Immature natural killer cell (primary cell): Measurements from ENCODE around the gene HYAL4. TPM values are rescaled to one million over a fixed set of nuclear protein-coding genes. Genes with fewer than 3 reads are reported as not detected.
A peak's percentile ranks its signal among the peaks of the same experiment; 100 is the strongest.

ENCODE experiments used
- DNase-seq, 3 donors: peaks; one replicate each; pipeline ENCODE4 v3.0.0; 2022; ENCODE audit warnings: mixed read lengths in 1 of 3
- H3K27ac Mint-ChIP-seq, 6 donors: one replicate each; pipeline ENCODE4 v1.8.0; 2020; ENCODE audit warnings: mixed read lengths in 6 of 6, mild to moderate bottlenecking in 5 of 6, inconsistent platforms in 4 of 6, moderate library complexity in 3 of 6
- H3K27me3 Mint-ChIP-seq, 3 donors: one replicate each; pipeline ENCODE4 v1.8.0; 2020 to 2021; ENCODE audit warnings: low read depth in 3 of 3, mild to moderate bottlenecking in 3 of 3, mixed read lengths in 3 of 3, moderate library complexity in 3 of 3, inconsistent platforms in 1 of 3
- H3K36me3 Mint-ChIP-seq, 3 donors: one replicate each; pipeline ENCODE4 v1.8.0; 2020; ENCODE audit warnings: mixed read lengths in 3 of 3, inconsistent platforms in 2 of 3, mild to moderate bottlenecking in 2 of 3
- H3K4me1 Mint-ChIP-seq, 2 donors: one replicate each; pipeline ENCODE4 v1.8.0; 2020; ENCODE audit warnings: inconsistent platforms in 2 of 2, mild to moderate bottlenecking in 2 of 2, mixed read lengths in 2 of 2, moderate library complexity in 1 of 2
- H3K4me3 Mint-ChIP-seq, 5 donors: one replicate each; pipeline ENCODE4 v1.8.0; 2020; ENCODE audit warnings: mild to moderate bottlenecking in 5 of 5, mixed read lengths in 5 of 5, inconsistent platforms in 3 of 5, moderate library complexity in 3 of 5
- H3K9me3 Mint-ChIP-seq, 6 donors: one replicate each; pipeline ENCODE4 v1.8.0; 2020; ENCODE audit warnings: mild to moderate bottlenecking in 6 of 6, mixed read lengths in 6 of 6, inconsistent platforms in 4 of 6, moderate library complexity in 3 of 6
- polyA plus RNA-seq, 3 donors: library from polyadenylated mRNA; unstranded; fragments of 300-500 nt; fragmentation: Illumina TruSeq; gene quantifications; one replicate each; pipeline ENCODE4 v1.2.3, GENCODE V29; 2021

Gene HYAL4
- polyA plus RNA-seq, 3 donors from 2014 or later: not detected

DNA sequence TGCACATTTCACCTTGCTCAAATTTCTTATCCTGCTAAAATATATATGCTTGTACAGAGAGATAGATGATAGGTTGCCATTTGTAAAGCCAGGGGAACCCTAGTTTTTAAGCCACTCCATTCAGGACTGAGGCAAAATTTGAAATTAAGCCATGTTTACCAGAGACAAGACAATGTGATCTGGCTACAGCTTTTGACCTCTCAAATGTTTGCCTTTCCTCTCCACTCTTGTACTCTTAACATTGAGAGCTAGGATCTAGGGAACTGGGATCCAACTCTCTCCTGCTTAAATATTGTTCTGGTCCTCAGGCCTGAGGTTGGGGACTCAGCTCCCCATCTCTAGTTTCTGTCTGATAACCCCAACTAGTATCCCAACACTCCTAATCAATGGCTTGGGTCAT lies 15.9 kb downstream of the HYAL4 start:
- no peaks in the 10 kb centered on the region for H3K36me3 Mint-ChIP-seq
- peaks cover 0 to 6% (median under 1%) of the 10 kb centered on the region in 6 donors for H3K9me3 Mint-ChIP-seq
- no peak for DNase-seq
- H3K4me3 Mint-ChIP-seq: no peak overlapping the region
- H3K27me3 Mint-ChIP-seq: peaks cover 3 to 5% (median 3%) of the 10 kb centered on the region in 3 donors
- H3K27ac Mint-ChIP-seq: no peak overlapping the region
- no peaks in the 10 kb centered on the region for H3K4me1 Mint-ChIP-seq

DNA sequence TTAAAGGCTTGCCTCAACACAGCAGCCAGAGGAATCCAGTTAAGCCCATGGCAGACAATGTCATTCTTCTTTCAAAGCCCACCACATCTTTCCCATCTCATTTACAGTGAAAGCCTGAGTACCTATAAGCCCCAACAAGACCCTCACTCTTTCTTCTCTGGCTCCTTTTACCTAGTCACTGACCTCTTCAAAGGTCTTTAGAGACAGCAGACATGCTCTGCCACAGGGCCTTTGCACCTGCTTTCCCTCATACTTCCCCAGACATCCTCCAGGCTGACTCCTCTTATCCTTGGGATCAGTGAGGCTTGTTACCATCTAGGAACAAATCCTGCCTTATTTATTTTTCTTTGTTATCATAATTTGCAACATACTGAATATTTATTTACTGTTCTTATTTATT lies 17.8 kb downstream of the HYAL4 start:
- no peaks in the 10 kb centered on the region for H3K9me3 Mint-ChIP-seq
- H3K27ac Mint-ChIP-seq: no peak overlapping the region
- H3K36me3 Mint-ChIP-seq: no peaks in the 10 kb centered on the region
- no peaks in the 10 kb centered on the region for H3K4me1 Mint-ChIP-seq
- H3K27me3 Mint-ChIP-seq: peaks cover 1 to 5% (median 3%) of the 10 kb centered on the region in 3 donors
- H3K4me3 Mint-ChIP-seq: no peak overlapping the region
- no peak for DNase-seq

DNA sequence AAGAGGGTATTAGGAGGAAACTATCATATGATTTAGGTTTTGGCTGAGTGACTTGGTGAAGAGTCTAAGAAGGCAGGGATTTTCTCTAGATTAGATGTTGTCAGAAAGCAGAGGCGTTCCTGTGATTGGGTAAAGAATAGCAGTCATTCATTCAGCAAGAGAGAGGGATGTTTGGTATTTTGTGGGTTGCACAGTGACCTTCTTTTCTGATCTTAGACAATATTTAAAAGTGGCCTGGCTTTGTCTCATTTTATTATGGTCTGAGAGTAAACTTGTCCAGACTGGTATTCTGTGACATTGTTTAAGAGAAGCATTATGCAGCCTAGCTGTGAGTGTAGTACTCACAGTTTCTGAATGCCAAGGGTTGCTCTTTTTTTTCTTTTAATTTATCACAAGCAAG lies 18.5 kb downstream of the HYAL4 start:
- H3K27ac Mint-ChIP-seq: no peak overlapping the region

DNA sequence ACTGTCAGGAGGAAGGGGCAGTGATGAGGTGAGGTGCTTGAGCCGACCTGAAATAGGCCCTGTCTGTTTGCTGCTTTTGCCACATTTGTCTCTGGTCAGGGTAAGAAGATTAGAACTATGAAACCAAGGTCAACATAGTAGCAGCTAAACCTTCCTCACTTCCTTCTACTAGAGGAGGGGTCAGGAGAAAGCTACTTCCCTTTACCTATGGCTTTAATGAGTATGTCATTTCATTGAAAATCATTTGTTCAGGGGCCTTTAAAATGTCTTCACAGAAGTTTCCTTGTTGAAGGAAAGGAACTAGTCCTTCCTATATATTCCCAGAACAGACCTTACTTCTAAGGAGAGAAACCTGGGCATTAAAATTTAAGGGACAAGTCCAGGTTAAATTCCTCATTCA lies 19.0 kb downstream of the HYAL4 start:
- Mint-ChIP-seq H3K27me3 (peaks cover 0 to 5% (median 3%) of the 10 kb centered on the region in 3 donors), H3K4me3 (no peak overlapping the region), H3K9me3 (no peaks in the 10 kb centered on the region), H3K4me1 (no peaks in the 10 kb centered on the region), H3K27ac (no peak overlapping the region), H3K36me3 (no peaks in the 10 kb centered on the region)
- no peak for DNase-seq

More for the DNA sequence above, 18.5 kb downstream of the HYAL4 start:
- no peaks in the 10 kb centered on the region for H3K4me1 Mint-ChIP-seq
- no peaks in the 10 kb centered on the region for H3K9me3 Mint-ChIP-seq
- peaks cover 0 to 5% (median 3%) of the 10 kb centered on the region in 3 donors for H3K27me3 Mint-ChIP-seq
- H3K36me3 Mint-ChIP-seq: no peaks in the 10 kb centered on the region
- H3K4me3 Mint-ChIP-seq: no peak overlapping the region
- DNase-seq: no peak

DNA sequence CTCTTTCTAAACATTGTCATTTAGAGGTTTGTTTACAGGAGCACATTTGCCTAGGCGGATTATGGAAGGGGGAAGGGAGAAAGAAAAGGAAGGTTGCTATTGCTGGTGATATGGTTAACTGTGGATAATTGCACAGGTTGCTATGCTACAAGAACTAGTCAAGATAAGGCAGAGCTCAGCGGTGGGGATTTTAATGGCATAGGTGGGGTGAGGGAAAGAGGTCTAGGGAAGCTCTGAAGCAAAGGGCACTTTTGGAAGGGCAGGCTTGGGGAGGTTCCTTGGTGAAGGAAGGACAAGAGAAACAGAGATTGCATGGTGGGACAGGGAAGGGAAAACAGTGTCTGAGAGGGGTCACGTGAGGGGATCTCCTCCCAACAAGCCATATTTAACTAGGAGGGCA lies 19.5 kb downstream of the HYAL4 start:
- Mint-ChIP-seq H3K4me1 (no peaks in the 10 kb centered on the region), H3K9me3 (no peaks in the 10 kb centered on the region), H3K4me3 (no peak overlapping the region), H3K27ac (no peak overlapping the region), H3K36me3 (no peaks in the 10 kb centered on the region), H3K27me3 (peaks cover 0 to 5% (median 3%) of the 10 kb centered on the region in 3 donors)
- DNase-seq: no peak

GRCh38 chr7:123864966-123865365 lies 20.0 kb downstream of the HYAL4 start:
- Mint-ChIP-seq H3K4me3 (no peak overlapping the region), H3K9me3 (no peaks in the 10 kb centered on the region), H3K4me1 (no peaks in the 10 kb centered on the region), H3K27me3 (peaks cover 0 to 5% (median 3%) of the 10 kb centered on the region in 3 donors), H3K36me3 (no peaks in the 10 kb centered on the region), H3K27ac (no peak overlapping the region)
- DNase-seq: no peak

- no peaks in the 10 kb centered on the region for H3K36me3 Mint-ChIP-seq
- no peaks in the 10 kb centered on the region for H3K4me1 Mint-ChIP-seq
- peak; percentile 13 to 38 (median 28) for DNase-seq
- no peak overlapping the region for H3K27ac Mint-ChIP-seq
- peaks cover 0 to 5% (median 3%) of the 10 kb centered on the region in 3 donors for H3K27me3 Mint-ChIP-seq
- H3K9me3 Mint-ChIP-seq: no peaks in the 10 kb centered on the region
- H3K4me3 Mint-ChIP-seq: no peak overlapping the region
Measured at GRCh38 chr7:123865517-123866117, 20.6 kb downstream of the HYAL4 start.

DNA sequence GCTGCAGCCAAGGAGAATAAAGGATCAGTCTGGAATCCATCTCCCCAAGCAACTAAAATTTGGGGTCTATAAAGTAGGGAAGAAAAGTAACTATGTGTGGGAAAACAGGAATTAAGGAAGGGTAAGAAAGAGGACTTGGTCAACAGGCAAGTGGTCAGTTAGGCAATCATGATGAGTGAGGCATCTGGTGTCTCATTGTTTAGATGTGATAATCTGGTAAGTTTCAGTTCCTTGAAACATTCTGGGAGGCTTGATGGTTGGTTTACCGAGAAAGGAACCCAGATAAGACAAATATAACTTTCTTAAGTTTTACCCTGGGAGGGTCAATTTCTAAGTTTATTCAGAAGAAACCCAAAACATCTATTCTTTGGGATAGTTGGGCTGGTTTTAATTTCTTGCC lies 22.3 kb downstream of the HYAL4 start:
- H3K27me3 Mint-ChIP-seq: peaks cover 0 to 5% (median 4%) of the 10 kb centered on the region in 3 donors
- no peak for DNase-seq
- H3K9me3 Mint-ChIP-seq: no peaks in the 10 kb centered on the region
- no peaks in the 10 kb centered on the region for H3K4me1 Mint-ChIP-seq
- H3K4me3 Mint-ChIP-seq: no peak overlapping the region
- no peak overlapping the region for H3K27ac Mint-ChIP-seq
- no peaks in the 10 kb centered on the region for H3K36me3 Mint-ChIP-seq

DNA sequence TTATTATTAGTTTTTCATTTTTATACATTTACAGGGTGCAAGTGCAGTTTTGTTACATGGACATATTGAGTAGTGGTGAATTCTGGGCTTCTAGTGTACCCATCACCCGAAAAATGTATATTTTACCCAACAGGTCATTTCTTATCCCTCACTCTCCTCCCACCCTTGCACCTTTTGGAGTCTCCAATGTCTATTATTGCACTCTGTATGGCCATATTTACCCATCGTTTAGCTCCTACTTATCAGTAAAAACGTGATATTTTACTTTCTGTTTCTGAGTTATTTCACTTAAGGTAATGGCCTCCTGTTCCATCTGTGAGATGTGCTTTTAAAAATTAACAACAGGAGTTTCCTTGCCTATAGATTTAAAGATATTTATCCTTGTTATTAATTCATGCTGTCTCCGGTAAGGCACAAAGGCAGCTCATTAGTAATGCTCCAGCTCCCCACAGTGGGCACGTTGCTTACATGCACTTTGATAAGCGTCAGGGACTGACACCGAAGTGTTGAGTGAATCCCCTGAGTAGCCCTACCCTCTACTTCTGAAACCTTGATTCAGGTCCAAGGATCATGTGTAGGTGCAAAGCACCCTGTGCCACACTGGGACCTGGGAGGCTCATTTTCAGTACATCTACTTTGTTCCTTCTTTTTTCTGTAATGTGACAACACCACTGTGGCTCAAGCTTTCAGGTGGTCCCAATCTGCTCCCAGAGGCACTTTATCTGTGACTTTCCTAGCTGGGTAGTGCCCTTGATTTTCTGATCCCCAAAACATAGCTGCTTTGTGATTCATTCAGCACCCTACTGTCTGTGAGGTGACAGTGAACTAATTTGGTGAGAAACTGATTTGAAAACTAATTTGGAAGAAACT lies 27.3 kb downstream of the HYAL4 start:
- no peaks in the 10 kb centered on the region for H3K9me3 Mint-ChIP-seq
- H3K4me3 Mint-ChIP-seq: no peak overlapping the region
- H3K27me3 Mint-ChIP-seq: peaks cover 0 to 2% (median 1%) of the 10 kb centered on the region in 3 donors
- no peaks in the 10 kb centered on the region for H3K4me1 Mint-ChIP-seq
- peak in 1 of 3 donors; percentile 12 for DNase-seq
- no peak overlapping the region for H3K27ac Mint-ChIP-seq
- no peaks in the 10 kb centered on the region for H3K36me3 Mint-ChIP-seq

- H3K36me3 Mint-ChIP-seq: no peaks in the 10 kb centered on the region
- no peak overlapping the region for H3K4me3 Mint-ChIP-seq
- peaks cover 0 to 2% (median 1%) of the 10 kb centered on the region in 3 donors for H3K27me3 Mint-ChIP-seq
- no peaks in the 10 kb centered on the region for H3K9me3 Mint-ChIP-seq
- no peaks in the 10 kb centered on the region for H3K4me1 Mint-ChIP-seq
- DNase-seq: no peak
- no peak overlapping the region for H3K27ac Mint-ChIP-seq
Measured at GRCh38 chr7:123872908-123873307, 27.9 kb downstream of the HYAL4 start.

DNA sequence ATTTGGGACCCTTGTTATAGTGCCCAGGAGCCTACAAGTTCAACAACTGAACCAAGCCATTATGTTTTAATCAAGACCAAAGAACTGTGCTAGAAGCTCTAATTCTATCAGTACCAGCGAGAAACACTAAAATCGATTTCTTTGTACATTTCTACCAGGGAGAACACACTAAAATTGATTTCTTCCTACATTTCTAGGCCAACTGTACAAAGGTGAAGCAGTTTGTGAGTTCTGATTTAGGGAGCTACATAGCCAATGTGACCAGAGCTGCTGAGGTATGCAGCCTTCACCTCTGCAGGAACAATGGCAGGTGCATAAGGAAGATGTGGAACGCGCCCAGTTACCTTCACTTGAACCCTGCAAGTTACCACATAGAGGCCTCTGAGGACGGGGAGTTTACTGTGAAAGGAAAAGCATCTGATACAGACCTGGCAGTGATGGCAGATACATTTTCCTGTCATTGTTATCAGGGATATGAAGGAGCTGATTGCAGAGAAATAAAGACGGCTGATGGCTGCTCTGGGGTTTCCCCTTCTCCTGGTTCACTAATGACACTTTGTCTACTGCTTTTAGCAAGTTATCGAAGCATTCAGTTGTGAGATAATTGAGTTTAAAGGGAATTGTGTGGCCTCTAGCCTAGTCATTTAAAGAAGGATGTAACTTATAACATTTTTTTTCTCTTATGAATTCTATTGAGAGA lies 31.7 kb downstream of the HYAL4 start:
- no peaks in the 10 kb centered on the region for H3K4me1 Mint-ChIP-seq
- peaks cover 0 to 2% (median 0%) of the 10 kb centered on the region in 3 donors for H3K27me3 Mint-ChIP-seq
- H3K4me3 Mint-ChIP-seq: no peak overlapping the region

DNA sequence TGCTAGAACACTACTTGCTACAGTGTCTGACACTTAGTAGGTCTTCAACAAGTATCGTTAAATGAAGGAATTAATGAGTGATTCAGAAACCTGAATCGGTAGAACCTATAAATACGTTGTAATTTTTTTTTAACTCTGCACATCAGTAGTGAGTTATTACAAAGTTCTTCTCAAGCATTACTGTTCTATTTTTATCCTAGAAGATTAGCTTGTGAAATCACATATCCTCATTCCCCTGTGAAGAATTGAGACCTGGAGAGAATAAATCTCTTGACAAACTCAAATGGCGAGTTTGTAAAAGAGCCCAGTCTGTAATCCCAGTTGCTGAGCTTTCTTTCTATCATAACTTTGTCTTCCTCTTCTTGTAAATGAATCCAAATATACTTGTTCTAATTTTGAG lies 34.7 kb downstream of the HYAL4 start:
- no peak overlapping the region for H3K4me3 Mint-ChIP-seq
- no peak for DNase-seq
- no peaks in the 10 kb centered on the region for H3K4me1 Mint-ChIP-seq
- peaks cover 0 to 2% (median 0%) of the 10 kb centered on the region in 6 donors for H3K9me3 Mint-ChIP-seq
- H3K36me3 Mint-ChIP-seq: no peaks in the 10 kb centered on the region
- H3K27ac Mint-ChIP-seq: no peak overlapping the region
- H3K27me3 Mint-ChIP-seq: peaks cover 0 to 4% (median 0%) of the 10 kb centered on the region in 3 donors

More for the DNA sequence above, 31.7 kb downstream of the HYAL4 start:
- DNase-seq: no peak
- no peaks in the 10 kb centered on the region for H3K9me3 Mint-ChIP-seq
- no peak overlapping the region for H3K27ac Mint-ChIP-seq
- H3K36me3 Mint-ChIP-seq: no peaks in the 10 kb centered on the region

DNA sequence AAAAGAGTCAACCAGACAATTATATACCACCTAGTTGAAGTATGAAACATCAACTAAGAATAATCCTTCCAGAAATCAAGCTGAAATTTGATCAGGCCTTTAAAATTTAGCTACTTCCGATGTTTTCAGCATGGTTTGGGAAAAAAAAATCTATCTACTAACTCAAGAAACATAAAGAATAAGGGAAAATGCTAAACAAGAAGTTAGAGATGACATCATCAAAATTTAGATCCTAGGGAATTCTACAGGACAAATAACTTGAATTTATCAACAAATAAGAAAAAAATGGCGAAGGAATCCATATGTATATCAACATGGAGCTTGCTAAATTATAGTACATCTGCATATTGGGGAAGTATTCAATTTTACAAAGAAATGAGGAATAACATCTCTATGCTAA lies 36.3 kb downstream of the HYAL4 start:
- Mint-ChIP-seq H3K36me3 (no peaks in the 10 kb centered on the region), H3K27ac (no peak overlapping the region), H3K27me3 (peaks cover 0 to 2% (median 0%) of the 10 kb centered on the region in 3 donors), H3K4me1 (no peaks in the 10 kb centered on the region), H3K4me3 (no peak overlapping the region), H3K9me3 (peaks cover 0 to 2% (median 0%) of the 10 kb centered on the region in 6 donors)
- no peak for DNase-seq

DNA sequence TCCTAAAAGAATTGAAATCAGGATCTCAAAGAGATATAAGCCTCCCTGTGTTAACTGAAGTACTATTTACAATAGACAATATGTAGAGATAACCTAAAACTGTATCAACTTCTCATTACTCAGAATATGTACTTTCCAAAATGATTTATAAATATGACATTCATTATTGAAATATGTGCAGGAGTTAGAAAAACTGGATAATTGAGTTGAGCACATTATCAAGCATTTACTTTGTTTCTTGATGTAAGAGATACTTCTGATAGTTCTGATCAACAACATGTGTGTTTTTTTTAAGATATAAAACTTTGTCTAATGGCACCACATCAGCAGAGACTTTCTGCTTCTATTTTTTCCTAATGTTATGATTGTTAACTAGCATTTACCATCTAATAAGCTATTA lies 38.2 kb downstream of the HYAL4 start:
- H3K4me1 Mint-ChIP-seq: no peaks in the 10 kb centered on the region
- H3K9me3 Mint-ChIP-seq: peaks cover 0 to 5% (median 0%) of the 10 kb centered on the region in 6 donors
- peaks cover 0 to 3% (median 0%) of the 10 kb centered on the region in 3 donors for H3K27me3 Mint-ChIP-seq
- H3K36me3 Mint-ChIP-seq: no peaks in the 10 kb centered on the region
- H3K27ac Mint-ChIP-seq: no peak overlapping the region
- no peak overlapping the region for H3K4me3 Mint-ChIP-seq
- no peak for DNase-seq
